GM21423 (cell line): ENCODE data around the gene IAH1.

Experiments
- ATAC-seq: cut with Tn5 transposase; IDR thresholded peaks from one replicate; pipeline ENCODE4 v1.9.1; 2021; ENCODE audit warnings: mild to moderate bottlenecking, moderate library complexity; ENCODE audit not compliant: unreplicated experiment

The IAH1 gene

GRCh38 chr2:9527995-9528787, 53.8 kb downstream of the IAH1 start:
- no peak for ATAC-seq

DNA sequence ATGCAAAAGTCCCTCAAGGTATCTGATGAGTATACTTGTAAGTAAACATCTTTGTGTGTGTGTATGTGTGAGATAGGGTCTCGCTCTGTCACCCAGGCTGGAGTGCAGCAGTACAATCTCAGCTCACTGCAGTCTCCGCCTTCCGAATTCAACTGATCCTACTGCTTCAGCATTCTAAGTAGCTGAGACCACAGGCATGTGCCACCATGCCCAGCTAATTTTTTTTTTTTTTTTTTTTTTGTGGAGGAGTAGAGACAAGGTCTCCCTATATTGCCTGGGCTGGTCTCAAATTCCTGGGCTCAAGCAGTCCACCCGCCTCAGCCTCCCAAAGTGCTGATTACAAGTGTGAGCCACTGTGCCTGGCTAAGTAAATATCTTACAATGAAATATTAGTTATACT, 58.1 kb downstream of the IAH1 start:
- no peak for ATAC-seq

GRCh38 chr2:9533663-9534062, 59.3 kb downstream of the IAH1 start:
- no peak for ATAC-seq

GRCh38 chr2:9535177-9535576, 60.8 kb downstream of the IAH1 start:
- peak; percentile 48 for ATAC-seq

DNA sequence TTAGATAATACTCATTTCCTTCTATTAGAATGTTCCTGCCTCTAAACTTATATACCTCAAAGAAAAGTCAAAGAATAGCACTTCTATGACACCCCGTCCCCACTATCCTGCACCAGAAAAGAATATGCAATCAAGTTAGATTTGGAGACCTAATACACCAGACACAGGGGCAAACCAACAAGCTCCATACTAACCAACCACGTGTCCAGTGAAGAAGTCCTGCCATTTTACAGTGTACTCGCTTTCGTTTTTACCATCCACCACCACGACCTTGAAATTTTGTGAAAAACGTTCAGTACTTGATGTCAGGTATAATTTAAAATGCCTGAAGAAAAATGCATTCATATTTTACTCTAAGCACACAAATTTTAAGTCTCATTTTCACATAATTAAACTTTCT, 62.2 kb downstream of the IAH1 start:
- ATAC-seq: no peak

- no peak for ATAC-seq
These were observed 63.7 kb downstream of the IAH1 start for GRCh38 chr2:9538000-9538507.
